GM19395 (cell line): Measurements from ENCODE around the gene MDFI.

Experiments used
- ATAC-seq: cut with Tn5 transposase; IDR thresholded peaks from one replicate; pipeline ENCODE4 v1.9.1; 2021; ENCODE audit warnings: mild to moderate bottlenecking, moderate library complexity; ENCODE audit not compliant: unreplicated experiment

Gene MDFI

GRCh38 chr6:41633056-41633634 is 5.1 kb upstream of the MDFI start:
- ATAC-seq: no peak

- ATAC-seq: no peak
These were observed 3.6 kb upstream of the MDFI start for GRCh38 chr6:41634657-41635056.

GRCh38 chr6:41635365-41635764 is 2.9 kb upstream of the MDFI start:
- ATAC-seq: no peak

- ATAC-seq: no peak
These were observed 1.5 kb upstream of the MDFI start for GRCh38 chr6:41636833-41637193.

GRCh38 chr6:41637194-41638001 is 870 bp upstream of the MDFI start:
- no peak for ATAC-seq

- no peak for ATAC-seq
These were observed 904 bp downstream of the MDFI start for GRCh38 chr6:41638935-41639808.

- ATAC-seq: no peak
These were observed 1.6 kb downstream of the MDFI start for GRCh38 chr6:41639809-41640371.

- no peak for ATAC-seq
These were observed 2.2 kb downstream of the MDFI start for GRCh38 chr6:41640426-41640825.

GRCh38 chr6:41641352-41641925 is 3.2 kb downstream of the MDFI start:
- no peak for ATAC-seq

GRCh38 chr6:41642090-41642959 is 4.1 kb downstream of the MDFI start:
- ATAC-seq: no peak

- no peak for ATAC-seq
These were observed 5.0 kb downstream of the MDFI start for GRCh38 chr6:41642960-41643898.

- no peak for ATAC-seq
These were observed 5.6 kb downstream of the MDFI start for GRCh38 chr6:41643899-41644269.

- no peak for ATAC-seq
These were observed 6.1 kb downstream of the MDFI start for GRCh38 chr6:41644297-41644879.

GRCh38 chr6:41645007-41645618 is 6.8 kb downstream of the MDFI start:
- no peak for ATAC-seq

GRCh38 chr6:41646026-41646795 is 7.9 kb downstream of the MDFI start:
- no peak for ATAC-seq

GRCh38 chr6:41647061-41647511 is 8.8 kb downstream of the MDFI start:
- ATAC-seq: no peak

GRCh38 chr6:41648070-41648585 is 9.9 kb downstream of the MDFI start:
- no peak for ATAC-seq
